GM12878 (cell line): ENCODE measurements around the gene FIG4. TPM values are rescaled to one million over a fixed set of nuclear protein-coding genes. Genes with fewer than 3 reads are reported as not detected.

Source experiments
- ATAC-seq: fragments of 200-7000 bp; cut with Tn5 transposase; 3 replicates; pipeline ENCODE4 v1.9.1; 2020; ENCODE audit warnings: mild to moderate bottlenecking, moderate library complexity
- BruUV-seq: library from RNA; stranded (reverse); fragments of 400-500 nt; replicated peaks from 2 replicates; lab custom pipeline; 2021; lab: Mats Ljungman, UMichigan
- CTCF ChIA-PET: fragments of 300-600 bp; sonication (Branson Sonifier 250); formaldehyde crosslinking; extraction: SDS; loops from one replicate; lab custom pipeline; 2021; ENCODE audit warnings: inconsistent platforms; lab: Yijun Ruan, JAX
- POLR2A ChIA-PET: fragments of 350-600 bp; formaldehyde crosslinking; extraction: SDS; loops from one replicate; lab custom pipeline; 2021; ENCODE audit warnings: inconsistent platforms; lab: Charles Lee
- RAD21 ChIA-PET: fragments of 300-600 bp; sonication (Branson Sonifier 250); formaldehyde crosslinking; loops from one replicate; lab custom pipeline; 2023; ENCODE audit warnings: antibody characterized with exemption; ENCODE audit not compliant: unreplicated experiment; lab: Charles Lee
- SMC1A ChIA-PET: fragments of 300-600 bp; sonication (Branson Sonifier 250); formaldehyde crosslinking; loops from one replicate; lab custom pipeline; 2023; ENCODE audit not compliant: unreplicated experiment, uncharacterized antibody; lab: Charles Lee
- DNase-seq: peaks from one replicate; pipeline ENCODE4 v3.0.0-alpha.2; 2011; ENCODE audit warnings: low read depth, low spot score
- FAIRE-seq: peaks from 3 replicates; lab custom pipeline; 2011; peaks lifted over from hg19 to GRCh38; lab: Jason Lieb, UNC
- H2AFZ ChIP-seq: 2 replicates; pipeline ENCODE4 v1.6.0; 2011; ENCODE audit warnings: low read depth, low read length, control low read depth; ENCODE audit not compliant: control insufficient read depth
- H3K27ac ChIP-seq: 2 replicates; pipeline ENCODE4 v1.5.1; 2011; ENCODE audit warnings: control low read depth; ENCODE audit not compliant: control insufficient read depth, insufficient read depth
- H3K27me3 ChIP-seq, 2 experiments: replicated peaks in 1 of 2; 2 replicates each; pipeline versions ENCODE4 v1.6.0 to v1.6.1; 2011; ENCODE audit warnings: low read length in 1 of 2; ENCODE audit not compliant: control insufficient read depth in 2 of 2, insufficient read depth in 2 of 2
- H3K36me3 ChIP-seq, 2 experiments: 2 replicates each; pipeline ENCODE4 v1.5.1; 2011; ENCODE audit warnings: low read length in 1 of 2; ENCODE audit not compliant: control insufficient read depth in 2 of 2, insufficient read depth in 2 of 2
- H3K4me1 ChIP-seq: 2 replicates; pipeline ENCODE4 v1.6.1; 2011; ENCODE audit warnings: mild to moderate bottlenecking, low read length, moderate library complexity, mixed read lengths; ENCODE audit not compliant: control insufficient read depth, insufficient read depth
- H3K4me2 ChIP-seq: 2 replicates; pipeline ENCODE4 v1.6.0; 2011; ENCODE audit warnings: control low read depth; ENCODE audit not compliant: control insufficient read depth, insufficient read depth
- H3K4me3 ChIP-seq: fragments of 200-600 bp; sonication (generic); 2 replicates; pipeline ENCODE4 v1.5.1; 2016
- H3K79me2 ChIP-seq: 2 replicates; pipeline ENCODE4 v1.6.0; 2011; ENCODE audit warnings: low read length; ENCODE audit not compliant: control insufficient read depth, insufficient read depth
- H3K9ac ChIP-seq: 2 replicates; pipeline ENCODE4 v1.8.0; 2011; ENCODE audit warnings: low read length, control low read depth, mixed read lengths; ENCODE audit not compliant: control insufficient read depth, insufficient read depth
- H3K9me3 ChIP-seq: replicated peaks from 3 replicates; pipeline ENCODE4 v1.5.1; 2011; ENCODE audit warnings: mild to moderate bottlenecking, low read length; ENCODE audit not compliant: control insufficient read depth, insufficient read depth
- H4K20me1 ChIP-seq: 2 replicates; pipeline ENCODE4 v1.6.0; 2011; ENCODE audit not compliant: control insufficient read depth, insufficient read depth
- EP300 ChIP-seq, 2 experiments: fragments of 150-350 bp in 1 of 2; IDR thresholded peaks; 2 replicates each; pipeline ENCODE4 v1.6.1; 2011 to 2012; ENCODE audit warnings: low read depth in 2 of 2, low read length in 2 of 2, borderline replicate concordance in 1 of 2, improper control_type of control experiment in 1 of 2, inconsistent platforms in 1 of 2; ENCODE audit not compliant: control insufficient read depth in 1 of 2
- MEF2B ChIP-seq: fragments of 450-650 bp; IDR thresholded peaks from 2 replicates; pipeline ENCODE4 v1.6.1; 2018; ENCODE audit warnings: mild to moderate bottlenecking, moderate library complexity; ENCODE audit not compliant: partially characterized antibody, poor library complexity, severe bottlenecking
- MTA2 ChIP-seq: fragments of 450-650 bp; IDR thresholded peaks from 2 replicates; pipeline ENCODE4 v1.6.1; 2016; ENCODE audit warnings: low read depth, mild to moderate bottlenecking, moderate library complexity
- NR2C1 ChIP-seq: fragments of 450-650 bp; IDR thresholded peaks from 2 replicates; pipeline ENCODE4 v1.6.1; 2017; ENCODE audit warnings: antibody characterized with exemption, mild to moderate bottlenecking, moderate library complexity
- POLR2A ChIP-seq: IDR thresholded peaks from 2 replicates; pipeline ENCODE4 v1.6.1; 2011; ENCODE audit warnings: low read depth, mild to moderate bottlenecking, low read length
- RAD51 ChIP-seq: fragments of 450-650 bp; IDR thresholded peaks from 2 replicates; pipeline ENCODE4 v1.6.1; 2016; ENCODE audit warnings: moderate library complexity, mild to moderate bottlenecking, inconsistent platforms
- SIX5 ChIP-seq: IDR thresholded peaks from 2 replicates; pipeline ENCODE4 v1.6.1; 2011; ENCODE audit warnings: mild to moderate bottlenecking, low read depth, low read length, moderate library complexity; ENCODE audit not compliant: severe bottlenecking
- TAF1 ChIP-seq: IDR thresholded peaks from 2 replicates; pipeline ENCODE4 v1.6.1; 2011; ENCODE audit warnings: mild to moderate bottlenecking, low read depth, low read length, borderline replicate concordance
- ZNF384 ChIP-seq: IDR thresholded peaks from 2 replicates; pipeline ENCODE4 v1.6.1; 2012; ENCODE audit warnings: low read depth, mild to moderate bottlenecking, low read length, improper control_type of control experiment, borderline replicate concordance
- WGBS: methylation state at CpG from one replicate; pipeline ENCODE4 v1.1.6; 2016; ENCODE audit warnings: low lambda C conversion rate; ENCODE audit not compliant: insufficient replicate concordance, insufficient coverage; ENCODE audit errors: missing lambda C conversion rate; 5-methylcytosine and 5-hydroxymethylcytosine counted together
- in situ Hi-C: fragments of 300-500 bp; cut with MboI; formaldehyde crosslinking; loops from 9 replicates; pipeline ENCODE4 v1.14.3; 2018; ENCODE audit warnings: mixed read lengths
- intact Hi-C: fragments of 100-400 bp; cut with micrococcal nuclease; formaldehyde crosslinking; loops from one replicate; pipeline ENCODE4 v1.14.2; 2022; ENCODE audit not compliant: unreplicated experiment
- polyA plus RNA-seq, 11 experiments: library from polyadenylated mRNA; depleted of rRNA in 4 of 11; unstranded in 6 of 11; stranded (reverse) in 5 of 11; fragments of >200 nt; fragmentation: Nextera tagmentation in 4 of 11; fragmentation: Illumina TruSeq in 1 of 11; extraction: Ambion mirVana in 4 of 11; extraction: Trizol in 1 of 11; gene quantifications; 1 replicate in 1 of 11; 2 replicates in 10 of 11; pipeline versions ENCODE4 v1.2.1 to v1.2.3, GENCODE V29; 2011 to 2016; ENCODE audit warnings: inconsistent platforms in 2 of 11, missing spikeins in 2 of 11, low read depth in 1 of 11
- total RNA-seq, 4 experiments: library from RNA; depleted of rRNA in 3 of 4; stranded (reverse); fragments of >200 nt in 3 of 4; fragmentation: Illumina TruSeq in 1 of 4; extraction: Trizol in 1 of 4; gene quantifications; 2 replicates each; pipeline versions ENCODE4 v1.2.1 to v1.2.3, GENCODE V29; 2013 to 2021
- TF ChIP-seq, protein P1 (sequence below): fragments of 450-650 bp; IDR thresholded peaks from 2 replicates; pipeline ENCODE4 v1.6.1; 2017; ENCODE audit warnings: borderline replicate concordance
- TF ChIP-seq, protein P2 (sequence below): fragments of 150-350 bp; IDR thresholded peaks from 2 replicates; pipeline ENCODE4 v1.6.1; 2016; ENCODE audit warnings: low read depth, low read length

FIG4 gene
- total and polyA plus RNA-seq, 10 of the 15 experiments (the other 5 are each of a cell fraction or from before 2014, with no cell fraction given): 3.8 to 23.2 (median 11.8) TPM

DNA sequence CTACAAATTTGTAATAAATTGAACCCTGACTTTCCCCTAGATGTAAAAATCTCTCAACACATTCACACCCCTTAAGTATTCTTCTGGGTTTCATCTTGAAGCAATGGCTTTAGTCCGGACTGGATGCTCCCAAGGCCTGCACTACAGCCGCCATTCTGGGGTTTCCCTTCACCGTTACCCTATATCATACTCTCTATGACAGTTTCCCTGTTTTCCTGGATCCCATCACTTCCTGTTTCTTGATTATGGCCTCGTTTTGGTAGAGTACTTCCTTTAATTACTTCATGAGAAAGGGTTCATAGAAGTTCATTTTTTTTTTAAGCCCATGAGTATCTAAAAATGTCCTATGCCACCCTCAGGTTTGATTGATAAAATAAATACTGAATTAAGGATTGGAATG lies 11.7 kb downstream of the FIG4 start:
- H2AFZ ChIP-seq: no peak overlapping the region
- intact Hi-C loops (no loop called here), in situ Hi-C loops (loop anchor here (5.0 kb wide), 2 partner anchors 340 to 690 kb away; no protein-coding TSS in a partner anchor)
- no peak for FAIRE-seq
- TF ChIP-seq MTA2 (no peak), NR2C1 (no peak)
- TF ChIP-seq, protein P1, sequence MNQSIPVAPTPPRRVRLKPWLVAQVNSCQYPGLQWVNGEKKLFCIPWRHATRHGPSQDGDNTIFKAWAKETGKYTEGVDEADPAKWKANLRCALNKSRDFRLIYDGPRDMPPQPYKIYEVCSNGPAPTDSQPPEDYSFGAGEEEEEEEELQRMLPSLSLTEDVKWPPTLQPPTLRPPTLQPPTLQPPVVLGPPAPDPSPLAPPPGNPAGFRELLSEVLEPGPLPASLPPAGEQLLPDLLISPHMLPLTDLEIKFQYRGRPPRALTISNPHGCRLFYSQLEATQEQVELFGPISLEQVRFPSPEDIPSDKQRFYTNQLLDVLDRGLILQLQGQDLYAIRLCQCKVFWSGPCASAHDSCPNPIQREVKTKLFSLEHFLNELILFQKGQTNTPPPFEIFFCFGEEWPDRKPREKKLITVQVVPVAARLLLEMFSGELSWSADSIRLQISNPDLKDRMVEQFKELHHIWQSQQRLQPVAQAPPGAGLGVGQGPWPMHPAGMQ: no peak
- H3K79me2 ChIP-seq: no peaks in the 10 kb centered on the region
- no peaks in the 10 kb centered on the region for H3K9me3 ChIP-seq
- no peak overlapping the region for H3K4me3 ChIP-seq
- H3K9ac ChIP-seq: no peak overlapping the region
- no peaks in the 10 kb centered on the region for H3K36me3 ChIP-seq
- no peak overlapping the region for H3K27ac ChIP-seq
- SMC1A ChIA-PET: interaction anchor here (0.9 to 7.1 kb wide), 7 partner anchors 11 to 688 kb away, joined by 3 to 98 read pairs (median 6); partner anchors contain the start of genes AK9 and FIG4
- no TSS peak for BruUV-seq
- CTCF ChIA-PET: interaction anchor here (1.0 to 6.6 kb wide), 10 partner anchors 13 to 689 kb away, joined by 3 to 203 read pairs (median 6); no protein-coding TSS in a partner anchor
- H3K4me2 ChIP-seq: no peak overlapping the region
- 50% methylated on average over 4 of the region's 4 CpGs for WGBS
- no peaks in the 10 kb centered on the region for H4K20me1 ChIP-seq
- no peaks in the 10 kb centered on the region; the same call in 1 of the 2 replicates for H3K4me1 ChIP-seq
- ATAC-seq: no peak
- no peak for DNase-seq
- RAD21 ChIA-PET: interaction anchor here (2.3 to 8.0 kb wide), 3 partner anchors 9 to 335 kb away, joined by 8 to 143 read pairs (median 9); no protein-coding TSS in a partner anchor
- H3K27me3 ChIP-seq: no peaks in the 10 kb centered on the region
- POLR2A ChIA-PET: no interaction called here

- RAD21 ChIA-PET: interaction anchor here (0.9 to 8.0 kb wide), 7 partner anchors 12 to 687 kb away, joined by 3 to 143 read pairs (median 4); no protein-coding TSS in a partner anchor
- H3K79me2 ChIP-seq: no peaks in the 10 kb centered on the region
- intact Hi-C loops: loop anchor here (1.0 to 2.0 kb wide), 4 partner anchors 161 to 686 kb away; no protein-coding TSS in a partner anchor
- CTCF ChIA-PET: interaction anchor here (0.6 to 6.6 kb wide), 25 partner anchors 10 to 686 kb away, joined by 3 to 203 read pairs (median 5); no protein-coding TSS in a partner anchor
- no TSS peak for BruUV-seq
- peak; percentile 59 for DNase-seq
- no peak overlapping the region for H2AFZ ChIP-seq
- peaks cover 1% of the 10 kb centered on the region; the same call in 2 of the 3 replicates for H3K9me3 ChIP-seq
- FAIRE-seq: peak; percentile 94
- in situ Hi-C loops: no loop called here
- no peak overlapping the region for H3K4me2 ChIP-seq
- H4K20me1 ChIP-seq: no peaks in the 10 kb centered on the region
- H3K27me3 ChIP-seq: no peaks in the 10 kb centered on the region
- no peak overlapping the region for H3K9ac ChIP-seq
- SMC1A ChIA-PET: interaction anchor here (0.6 to 7.1 kb wide), 15 partner anchors 11 to 686 kb away, joined by 3 to 98 read pairs (median 3); partner anchors contain the start of genes AK9 and FIG4
- H3K4me1 ChIP-seq: no peaks in the 10 kb centered on the region; the same call in 1 of the 2 replicates
- peak; percentile 99 for ATAC-seq
- no peak overlapping the region for H3K4me3 ChIP-seq
- POLR2A ChIA-PET: interaction anchor here (0.5 kb wide), 1 partner anchor 90 kb away, joined by 5 read pairs; no protein-coding TSS in a partner anchor
- no peaks in the 10 kb centered on the region for H3K36me3 ChIP-seq
- WGBS: 15% methylated on average over 7 of the region's 7 CpGs
- no peak overlapping the region for H3K27ac ChIP-seq
- TF ChIP-seq SIX5: no peak
- no peak for TF ChIP-seq ZNF384
- TF ChIP-seq TAF1: no peak
- peak; percentile 8 for TF ChIP-seq MEF2B
- no peak for TF ChIP-seq RAD51
- no peak for TF ChIP-seq POLR2A
- TF ChIP-seq EP300 (IDR thresholded peaks at IDR 0.05; ENCODE audit: borderline replicate concordance in 1 of 2, control insufficient read depth in 1 of 2, low read depth in 2 of 2, low read length in 2 of 2): no peak
- TF ChIP-seq, protein P2, sequence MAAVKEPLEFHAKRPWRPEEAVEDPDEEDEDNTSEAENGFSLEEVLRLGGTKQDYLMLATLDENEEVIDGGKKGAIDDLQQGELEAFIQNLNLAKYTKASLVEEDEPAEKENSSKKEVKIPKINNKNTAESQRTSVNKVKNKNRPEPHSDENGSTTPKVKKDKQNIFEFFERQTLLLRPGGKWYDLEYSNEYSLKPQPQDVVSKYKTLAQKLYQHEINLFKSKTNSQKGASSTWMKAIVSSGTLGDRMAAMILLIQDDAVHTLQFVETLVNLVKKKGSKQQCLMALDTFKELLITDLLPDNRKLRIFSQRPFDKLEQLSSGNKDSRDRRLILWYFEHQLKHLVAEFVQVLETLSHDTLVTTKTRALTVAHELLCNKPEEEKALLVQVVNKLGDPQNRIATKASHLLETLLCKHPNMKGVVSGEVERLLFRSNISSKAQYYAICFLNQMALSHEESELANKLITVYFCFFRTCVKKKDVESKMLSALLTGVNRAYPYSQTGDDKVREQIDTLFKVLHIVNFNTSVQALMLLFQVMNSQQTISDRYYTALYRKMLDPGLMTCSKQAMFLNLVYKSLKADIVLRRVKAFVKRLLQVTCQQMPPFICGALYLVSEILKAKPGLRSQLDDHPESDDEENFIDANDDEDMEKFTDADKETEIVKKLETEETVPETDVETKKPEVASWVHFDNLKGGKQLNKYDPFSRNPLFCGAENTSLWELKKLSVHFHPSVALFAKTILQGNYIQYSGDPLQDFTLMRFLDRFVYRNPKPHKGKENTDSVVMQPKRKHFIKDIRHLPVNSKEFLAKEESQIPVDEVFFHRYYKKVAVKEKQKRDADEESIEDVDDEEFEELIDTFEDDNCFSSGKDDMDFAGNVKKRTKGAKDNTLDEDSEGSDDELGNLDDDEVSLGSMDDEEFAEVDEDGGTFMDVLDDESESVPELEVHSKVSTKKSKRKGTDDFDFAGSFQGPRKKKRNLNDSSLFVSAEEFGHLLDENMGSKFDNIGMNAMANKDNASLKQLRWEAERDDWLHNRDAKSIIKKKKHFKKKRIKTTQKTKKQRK: no peak
Measured at GRCh38 chr6:109705258-109705657, 14.2 kb downstream of the FIG4 start.
